ENCODE results near the gene OAT.
"Not testable (repeated sequence)": the region's sequence is repeated elsewhere in the genome, so short reads cannot be mapped to it uniquely, and the experiment has no call there.

OAT gene

GRCh38 chr10:124449170-124450011 is 30.7 kb upstream of the OAT start (continued):
- no peak for TF ChIP-seq ZNF8 (CRISPR knock-in tag; IDR thresholded peaks at IDR 0.05)

GRCh38 chr10:124448696-124449169 is 30.0 kb upstream of the OAT start:
- no peak for ATAC-seq
- TF ChIP-seq ISL1 (CRISPR knock-in tag; IDR thresholded peaks at IDR 0.05) (no peak), ZFP30 (CRISPR knock-in tag; IDR thresholded peaks at IDR 0.05) (no peak), ZNF565 (CRISPR knock-in tag; conservative IDR thresholded peaks at IDR 0.05; ENCODE audit: low read depth) (no peak), PPARA (CRISPR knock-in tag; IDR thresholded peaks at IDR 0.05; ENCODE audit: borderline replicate concordance) (no peak), ESRRG (CRISPR knock-in tag; IDR thresholded peaks at IDR 0.05) (no peak), CSDC2 (CRISPR knock-in tag; IDR thresholded peaks at IDR 0.05) (no peak), CREB5 (CRISPR knock-in tag; IDR thresholded peaks at IDR 0.05; ENCODE audit: low read depth) (no peak), ZNF70 (CRISPR knock-in tag; IDR thresholded peaks at IDR 0.05) (no peak), PATZ1 (CRISPR knock-in tag; IDR thresholded peaks at IDR 0.05; ENCODE audit: borderline replicate concordance) (no peak)

GRCh38 chr10:124447751-124448466 is 29.2 kb upstream of the OAT start:
- TF ChIP-seq ESRRG (CRISPR knock-in tag; IDR thresholded peaks at IDR 0.05) (no peak), OSR1 (CRISPR knock-in tag; IDR thresholded peaks at IDR 0.05) (no peak), GLIS3 (CRISPR knock-in tag; IDR thresholded peaks at IDR 0.05) (no peak), ZNF565 (CRISPR knock-in tag; conservative IDR thresholded peaks at IDR 0.05; ENCODE audit: low read depth) (no peak), ZNF70 (CRISPR knock-in tag; IDR thresholded peaks at IDR 0.05) (no peak), SNAI2 (CRISPR knock-in tag; IDR thresholded peaks at IDR 0.05) (no peak), TSHZ2 (CRISPR knock-in tag; IDR thresholded peaks at IDR 0.05) (no peak), PPARA (CRISPR knock-in tag; IDR thresholded peaks at IDR 0.05; ENCODE audit: borderline replicate concordance) (no peak), BACH2 (CRISPR knock-in tag; IDR thresholded peaks at IDR 0.05; ENCODE audit: borderline replicate concordance) (no peak)
- no peak; the same call in 2 of the 3 replicates for ATAC-seq

- TF ChIP-seq ZNF8 (CRISPR knock-in tag; IDR thresholded peaks at IDR 0.05), result no peak
- no peak for TF ChIP-seq ISL1 (CRISPR knock-in tag; IDR thresholded peaks at IDR 0.05)
- TF ChIP-seq OSR1 (CRISPR knock-in tag; IDR thresholded peaks at IDR 0.05), result no peak
- no peak for TF ChIP-seq TCF4 (CRISPR knock-in tag; IDR thresholded peaks at IDR 0.05; ENCODE audit: borderline replicate concordance)
- TF ChIP-seq ZNF70 (CRISPR knock-in tag; IDR thresholded peaks at IDR 0.05), result no peak
- TF ChIP-seq RARB (CRISPR knock-in tag; IDR thresholded peaks at IDR 0.05), result no peak
- no peak for TF ChIP-seq ZFP30 (CRISPR knock-in tag; IDR thresholded peaks at IDR 0.05)
- no peak for TF ChIP-seq ESRRG (CRISPR knock-in tag; IDR thresholded peaks at IDR 0.05)
- ATAC-seq, result no peak
These were observed 28.4 kb upstream of the OAT start for GRCh38 chr10:124446830-124447750.

- not testable (repeated sequence) for ATAC-seq
These were observed 23.0 kb upstream of the OAT start for GRCh38 chr10:124441694-124442093.

All from SK-N-SH treated with all-trans-retinoic acid at 6 μM for 48 hours (cell line).